GM12878 (cell line): ENCODE data around the gene FNIP1. TPM values are rescaled to one million over a fixed set of nuclear protein-coding genes. Genes with fewer than 3 reads are reported as not detected.

Source experiments
- ATAC-seq: fragments of 200-7000 bp; cut with Tn5 transposase; 3 replicates; pipeline ENCODE4 v1.9.1; 2020; ENCODE audit warnings: mild to moderate bottlenecking, moderate library complexity
- BruUV-seq: library from RNA; stranded (reverse); fragments of 400-500 nt; replicated peaks from 2 replicates; lab custom pipeline; 2021; lab: Mats Ljungman, UMichigan
- CTCF ChIA-PET: fragments of 300-600 bp; sonication (Branson Sonifier 250); formaldehyde crosslinking; extraction: SDS; loops from one replicate; lab custom pipeline; 2021; ENCODE audit warnings: inconsistent platforms; lab: Yijun Ruan, JAX
- POLR2A ChIA-PET: fragments of 350-600 bp; formaldehyde crosslinking; extraction: SDS; loops from one replicate; lab custom pipeline; 2021; ENCODE audit warnings: inconsistent platforms; lab: Charles Lee
- RAD21 ChIA-PET: fragments of 300-600 bp; sonication (Branson Sonifier 250); formaldehyde crosslinking; loops from one replicate; lab custom pipeline; 2023; ENCODE audit warnings: antibody characterized with exemption; ENCODE audit not compliant: unreplicated experiment; lab: Charles Lee
- SMC1A ChIA-PET: fragments of 300-600 bp; sonication (Branson Sonifier 250); formaldehyde crosslinking; loops from one replicate; lab custom pipeline; 2023; ENCODE audit not compliant: unreplicated experiment, uncharacterized antibody; lab: Charles Lee
- DNase-seq: peaks from one replicate; pipeline ENCODE4 v3.0.0-alpha.2; 2011; ENCODE audit warnings: low read depth, low spot score
- FAIRE-seq: peaks from 3 replicates; lab custom pipeline; 2011; peaks lifted over from hg19 to GRCh38; lab: Jason Lieb, UNC
- H2AFZ ChIP-seq: 2 replicates; pipeline ENCODE4 v1.6.0; 2011; ENCODE audit warnings: low read depth, low read length, control low read depth; ENCODE audit not compliant: control insufficient read depth
- H3K27ac ChIP-seq: 2 replicates; pipeline ENCODE4 v1.5.1; 2011; ENCODE audit warnings: control low read depth; ENCODE audit not compliant: control insufficient read depth, insufficient read depth
- H3K27me3 ChIP-seq, 2 experiments: replicated peaks in 1 of 2; 2 replicates each; pipeline versions ENCODE4 v1.6.0 to v1.6.1; 2011; ENCODE audit warnings: low read length in 1 of 2; ENCODE audit not compliant: control insufficient read depth in 2 of 2, insufficient read depth in 2 of 2
- H3K36me3 ChIP-seq, 2 experiments: 2 replicates each; pipeline ENCODE4 v1.5.1; 2011; ENCODE audit warnings: low read length in 1 of 2; ENCODE audit not compliant: control insufficient read depth in 2 of 2, insufficient read depth in 2 of 2
- H3K4me1 ChIP-seq: 2 replicates; pipeline ENCODE4 v1.6.1; 2011; ENCODE audit warnings: mild to moderate bottlenecking, low read length, moderate library complexity, mixed read lengths; ENCODE audit not compliant: control insufficient read depth, insufficient read depth
- H3K4me2 ChIP-seq: 2 replicates; pipeline ENCODE4 v1.6.0; 2011; ENCODE audit warnings: control low read depth; ENCODE audit not compliant: control insufficient read depth, insufficient read depth
- H3K4me3 ChIP-seq: fragments of 200-600 bp; sonication (generic); 2 replicates; pipeline ENCODE4 v1.5.1; 2016
- H3K79me2 ChIP-seq: 2 replicates; pipeline ENCODE4 v1.6.0; 2011; ENCODE audit warnings: low read length; ENCODE audit not compliant: control insufficient read depth, insufficient read depth
- H3K9ac ChIP-seq: 2 replicates; pipeline ENCODE4 v1.8.0; 2011; ENCODE audit warnings: low read length, control low read depth, mixed read lengths; ENCODE audit not compliant: control insufficient read depth, insufficient read depth
- H3K9me3 ChIP-seq: replicated peaks from 3 replicates; pipeline ENCODE4 v1.5.1; 2011; ENCODE audit warnings: mild to moderate bottlenecking, low read length; ENCODE audit not compliant: control insufficient read depth, insufficient read depth
- H4K20me1 ChIP-seq: 2 replicates; pipeline ENCODE4 v1.6.0; 2011; ENCODE audit not compliant: control insufficient read depth, insufficient read depth
- BCLAF1 ChIP-seq: fragments of 450-650 bp; IDR thresholded peaks from 2 replicates; pipeline ENCODE4 v1.6.1; 2017; ENCODE audit warnings: antibody characterized with exemption, mild to moderate bottlenecking, moderate library complexity
- BHLHE40 ChIP-seq, 2 experiments: fragments of 450-650 bp in 1 of 2; IDR thresholded peaks; 2 replicates each; pipeline ENCODE4 v1.6.1; 2011 to 2017; ENCODE audit warnings: low read depth in 2 of 2, borderline replicate concordance in 1 of 2, improper control_type of control experiment in 1 of 2, low read length in 1 of 2, mild to moderate bottlenecking in 1 of 2
- BRCA1 ChIP-seq: IDR thresholded peaks from 2 replicates; pipeline ENCODE4 v1.6.1; 2011; ENCODE audit warnings: low read depth, low read length, improper control_type of control experiment
- CEBPB ChIP-seq, 2 experiments: fragments of 150-350 bp in 1 of 2; IDR thresholded peaks; 2 replicates each; pipeline ENCODE4 v1.6.1; 2012 to 2014; ENCODE audit warnings: low read depth in 2 of 2, low read length in 2 of 2, borderline replicate concordance in 1 of 2, inconsistent platforms in 1 of 2
- IKZF1 ChIP-seq: fragments of 450-650 bp; conservative IDR thresholded peaks from 2 replicates; pipeline ENCODE4 v1.6.1; 2017; ENCODE audit warnings: antibody characterized with exemption, mild to moderate bottlenecking
- IKZF2 ChIP-seq, 2 experiments: fragments of 450-650 bp; IDR thresholded peaks; 2 replicates each; pipeline ENCODE4 v1.6.1; 2017; ENCODE audit warnings: mild to moderate bottlenecking in 2 of 2, moderate library complexity in 2 of 2
- MEF2A ChIP-seq: IDR thresholded peaks from 2 replicates; pipeline ENCODE4 v1.6.1; 2011; ENCODE audit warnings: low read depth, mild to moderate bottlenecking, low read length, moderate library complexity; ENCODE audit not compliant: insufficient read depth
- MEF2B ChIP-seq: fragments of 450-650 bp; IDR thresholded peaks from 2 replicates; pipeline ENCODE4 v1.6.1; 2018; ENCODE audit warnings: mild to moderate bottlenecking, moderate library complexity; ENCODE audit not compliant: partially characterized antibody, poor library complexity, severe bottlenecking
- NFXL1 ChIP-seq: fragments of 450-650 bp; IDR thresholded peaks from 2 replicates; pipeline ENCODE4 v1.6.1; 2017; ENCODE audit warnings: antibody characterized with exemption, mild to moderate bottlenecking, borderline replicate concordance
- NR2F1 ChIP-seq: fragments of 450-650 bp; conservative IDR thresholded peaks from 2 replicates; pipeline ENCODE4 v1.6.1; 2017; ENCODE audit warnings: mild to moderate bottlenecking
- PML ChIP-seq: IDR thresholded peaks from 2 replicates; pipeline ENCODE4 v1.6.1; 2012; ENCODE audit warnings: low read length, inconsistent platforms
- POU2F2 ChIP-seq: IDR thresholded peaks from 3 replicates; pipeline ENCODE4 v1.6.1; 2011; ENCODE audit warnings: low read depth, mild to moderate bottlenecking, low read length, borderline replicate concordance
- RAD51 ChIP-seq: fragments of 450-650 bp; IDR thresholded peaks from 2 replicates; pipeline ENCODE4 v1.6.1; 2016; ENCODE audit warnings: moderate library complexity, mild to moderate bottlenecking, inconsistent platforms
- RUNX3 ChIP-seq: IDR thresholded peaks from 2 replicates; pipeline ENCODE4 v1.6.1; 2012; ENCODE audit warnings: low read length, inconsistent platforms
- SMAD1 ChIP-seq: fragments of 450-650 bp; IDR thresholded peaks from 2 replicates; pipeline ENCODE4 v1.6.1; 2018; ENCODE audit warnings: mild to moderate bottlenecking, low read depth; ENCODE audit not compliant: partially characterized antibody
- USF2 ChIP-seq: IDR thresholded peaks from 2 replicates; pipeline ENCODE4 v1.6.1; 2011; ENCODE audit warnings: low read depth, low read length, improper control_type of control experiment, borderline replicate concordance
- WRNIP1 ChIP-seq: IDR thresholded peaks from 2 replicates; pipeline ENCODE4 v1.6.1; 2011; ENCODE audit warnings: low read depth, low read length, improper control_type of control experiment, borderline replicate concordance
- YBX1 ChIP-seq: fragments of 450-650 bp; IDR thresholded peaks from 2 replicates; pipeline ENCODE4 v1.6.1; 2016; ENCODE audit warnings: antibody characterized with exemption
- ZNF622 ChIP-seq: fragments of 450-650 bp; IDR thresholded peaks from 2 replicates; pipeline ENCODE4 v1.6.1; 2017; ENCODE audit warnings: mild to moderate bottlenecking, inconsistent platforms
- WGBS: methylation state at CpG from one replicate; pipeline ENCODE4 v1.1.6; 2016; ENCODE audit warnings: low lambda C conversion rate; ENCODE audit not compliant: insufficient replicate concordance, insufficient coverage; ENCODE audit errors: missing lambda C conversion rate; 5-methylcytosine and 5-hydroxymethylcytosine counted together
- in situ Hi-C: fragments of 300-500 bp; cut with MboI; formaldehyde crosslinking; loops from 9 replicates; pipeline ENCODE4 v1.14.3; 2018; ENCODE audit warnings: mixed read lengths
- intact Hi-C: fragments of 100-400 bp; cut with micrococcal nuclease; formaldehyde crosslinking; loops from one replicate; pipeline ENCODE4 v1.14.2; 2022; ENCODE audit not compliant: unreplicated experiment
- polyA plus RNA-seq, 11 experiments: library from polyadenylated mRNA; depleted of rRNA in 4 of 11; unstranded in 6 of 11; stranded (reverse) in 5 of 11; fragments of >200 nt; fragmentation: Nextera tagmentation in 4 of 11; fragmentation: Illumina TruSeq in 1 of 11; extraction: Ambion mirVana in 4 of 11; extraction: Trizol in 1 of 11; gene quantifications; 1 replicate in 1 of 11; 2 replicates in 10 of 11; pipeline versions ENCODE4 v1.2.1 to v1.2.3, GENCODE V29; 2011 to 2016; ENCODE audit warnings: inconsistent platforms in 2 of 11, missing spikeins in 2 of 11, low read depth in 1 of 11
- total RNA-seq, 4 experiments: library from RNA; depleted of rRNA in 3 of 4; stranded (reverse); fragments of >200 nt in 3 of 4; fragmentation: Illumina TruSeq in 1 of 4; extraction: Trizol in 1 of 4; gene quantifications; 2 replicates each; pipeline versions ENCODE4 v1.2.1 to v1.2.3, GENCODE V29; 2013 to 2021

The FNIP1 gene
- total and polyA plus RNA-seq, 10 of the 15 experiments (the other 5 are each of a cell fraction or from before 2014, with no cell fraction given), result 4.3 to 18.0 (median 14.0) TPM

GRCh38 chr5:131825404-131826013 is 28.7 kb upstream of the FNIP1 start:
- FAIRE-seq (peak; percentile 76), ATAC-seq (peak; percentile 90), DNase-seq (peak; percentile 31)
- H3K79me2 ChIP-seq, result no peaks in the 10 kb centered on the region
- H3K27ac ChIP-seq, result no peak overlapping the region
- intact Hi-C loops (no loop called here), in situ Hi-C loops (no loop called here)
- ChIA-PET SMC1A (interaction anchor here (0.7 to 1.0 kb wide), 2 partner anchors 38 to 236 kb away, joined by 3 read pairs; no protein-coding TSS in a partner anchor), RAD21 (no interaction called here), POLR2A (interaction anchor here (0.6 kb wide), 1 partner anchor 296 kb away, joined by 4 read pairs; no protein-coding TSS in a partner anchor), CTCF (interaction anchor here (0.9 kb wide), 1 partner anchor 181 kb away, joined by 3 read pairs; no protein-coding TSS in a partner anchor)
- H3K9ac ChIP-seq, result no peak overlapping the region
- no peak overlapping the region for H3K4me3 ChIP-seq
- no peaks in the 10 kb centered on the region; the same call in 2 of the 3 replicates for H3K9me3 ChIP-seq
- H3K4me1 ChIP-seq, result peaks cover 4% of the 10 kb centered on the region
- 3% methylated on average over 2 of the region's 2 CpGs for WGBS
- H3K27me3 ChIP-seq, result no peaks in the 10 kb centered on the region
- BruUV-seq, result no TSS peak
- no peaks in the 10 kb centered on the region for H4K20me1 ChIP-seq
- H3K4me2 ChIP-seq, result no peak overlapping the region
- peak overlapping the region; percentile 28; the same call in 1 of the 2 replicates for H2AFZ ChIP-seq
- no peaks in the 10 kb centered on the region for H3K36me3 ChIP-seq
- TF ChIP-seq ZNF622, result no peak
- TF ChIP-seq PML, result no peak
- TF ChIP-seq BCLAF1, result no peak
- peak; percentile 70; the same call in 1 of the 3 replicates for TF ChIP-seq POU2F2
- TF ChIP-seq BRCA1, result no peak
- TF ChIP-seq CEBPB (IDR thresholded peaks at IDR 0.05; ENCODE audit: borderline replicate concordance in 1 of 2, low read depth in 2 of 2, low read length in 2 of 2), result no peak
- TF ChIP-seq SMAD1, result no peak
- TF ChIP-seq RUNX3, result peak; percentile 66
- TF ChIP-seq IKZF2 (IDR thresholded peaks at IDR 0.05), result no peak
- TF ChIP-seq RAD51, result no peak
- TF ChIP-seq MEF2A, result no peak
- peak; percentile 3; the same call in 1 of the 2 replicates for TF ChIP-seq USF2
- no peak for TF ChIP-seq WRNIP1
- no peak for TF ChIP-seq BHLHE40 (IDR thresholded peaks at IDR 0.05; ENCODE audit: borderline replicate concordance in 1 of 2, low read depth in 2 of 2, low read length in 1 of 2)
- TF ChIP-seq NR2F1, result peak; percentile 74
- TF ChIP-seq NFXL1, result no peak
- no peak for TF ChIP-seq YBX1
- no peak for TF ChIP-seq IKZF1
- TF ChIP-seq MEF2B, result no peak
